ENCODE results near the gene PSG7. TPM values are rescaled to one million over a fixed set of nuclear protein-coding genes. Genes with fewer than 3 reads are reported as not detected.
A peak's percentile ranks its signal among the peaks of the same experiment; 100 is the strongest.
"Not testable (repeated sequence)": the region's sequence is repeated elsewhere in the genome, so short reads cannot be mapped to it uniquely, and the experiment has no call there.

Gene PSG7
- total RNA-seq, 2 experiments from 2014 or later = not detected

GRCh38 chr19:42942187-42942789, 5.3 kb upstream of the PSG7 start:
- intact Hi-C loops (cut with micrococcal nuclease; ENCODE audit: unreplicated experiment) = no loop called here
- Histone ChIP-seq H3K27ac (ENCODE audit: low read depth, low read length, poor library complexity, severe bottlenecking) (no peak overlapping the region), H3K36me3 (ENCODE audit: insufficient read depth, low read length) (no peaks in the 10 kb centered on the region), H2AFZ (ENCODE audit: low read length) (no peak overlapping the region), H3K4me3 (ENCODE audit: low read depth, low read length, poor library complexity, severe bottlenecking) (no peak overlapping the region), H3K9me2 (ENCODE audit: insufficient read depth, low read length) (no peaks in the 10 kb centered on the region), H3K79me2 (ENCODE audit: insufficient read depth, low read depth, low read length) (no peaks in the 10 kb centered on the region), H3K9me3 (ENCODE audit: low read length) (no peaks in the 10 kb centered on the region), H4K20me1 (ENCODE audit: insufficient read depth, low read length) (no peaks in the 10 kb centered on the region), H3K4me2 (ENCODE audit: low read length) (no peak overlapping the region), H3K4me1 (ENCODE audit: insufficient read depth, low read length, poor library complexity, severe bottlenecking) (no peaks in the 10 kb centered on the region)
- peak; percentile 5 for DNase-seq (ENCODE audit: low spot score)
- ChIA-PET POLR2A (no interaction called here), CTCF (ENCODE audit: unreplicated experiment) (no interaction called here)
- peak; percentile 67 for TF ChIP-seq CTCF (conservative IDR thresholded peaks at IDR 0.05; ENCODE audit: low read length)
- no peak for TF ChIP-seq EZH2phosphoT487 (IDR thresholded peaks at IDR 0.05; ENCODE audit: borderline replicate concordance, low read depth, low read length)
- BruUV-seq (replicated peaks) = no TSS peak

GRCh38 chr19:42934726-42935125, 2.3 kb downstream of the PSG7 start:
- H3K9me3 ChIP-seq (ENCODE audit: low read length); H3K79me2 ChIP-seq (ENCODE audit: insufficient read depth, low read depth, low read length); H3K4me1 ChIP-seq (ENCODE audit: insufficient read depth, low read length, poor library complexity, severe bottlenecking); H3K4me2 ChIP-seq (ENCODE audit: low read length); DNase-seq (ENCODE audit: low spot score); H2AFZ ChIP-seq (ENCODE audit: low read length); H4K20me1 ChIP-seq (ENCODE audit: insufficient read depth, low read length); intact Hi-C loops (cut with micrococcal nuclease; ENCODE audit: unreplicated experiment); CTCF ChIA-PET (ENCODE audit: unreplicated experiment); H3K4me3 ChIP-seq (ENCODE audit: low read depth, low read length, poor library complexity, severe bottlenecking); H3K9me2 ChIP-seq (ENCODE audit: insufficient read depth, low read length); H3K36me3 ChIP-seq (ENCODE audit: insufficient read depth, low read length); BruUV-seq (replicated peaks); H3K27ac ChIP-seq (ENCODE audit: low read depth, low read length, poor library complexity, severe bottlenecking): not testable (repeated sequence)
- POLR2A ChIA-PET = interaction anchor here (0.6 kb wide), 1 partner anchor 202 kb away, joined by 3 read pairs; no protein-coding TSS in a partner anchor

- H3K4me1 ChIP-seq (ENCODE audit: insufficient read depth, low read length, poor library complexity, severe bottlenecking); H3K4me3 ChIP-seq (ENCODE audit: low read depth, low read length, poor library complexity, severe bottlenecking); H3K79me2 ChIP-seq (ENCODE audit: insufficient read depth, low read depth, low read length); H2AFZ ChIP-seq (ENCODE audit: low read length); DNase-seq (ENCODE audit: low spot score); H3K4me2 ChIP-seq (ENCODE audit: low read length); H3K36me3 ChIP-seq (ENCODE audit: insufficient read depth, low read length); BruUV-seq (replicated peaks); intact Hi-C loops (cut with micrococcal nuclease; ENCODE audit: unreplicated experiment); H4K20me1 ChIP-seq (ENCODE audit: insufficient read depth, low read length); H3K9me3 ChIP-seq (ENCODE audit: low read length); H3K9me2 ChIP-seq (ENCODE audit: insufficient read depth, low read length); CTCF ChIA-PET (ENCODE audit: unreplicated experiment); H3K27ac ChIP-seq (ENCODE audit: low read depth, low read length, poor library complexity, severe bottlenecking): not testable (repeated sequence)
- POLR2A ChIA-PET = interaction anchor here (0.6 kb wide), 1 partner anchor 202 kb away, joined by 3 read pairs; no protein-coding TSS in a partner anchor
These were observed 2.8 kb downstream of the PSG7 start for GRCh38 chr19:42934183-42934582.

GRCh38 chr19:42933412-42933811, 3.6 kb downstream of the PSG7 start:
- H2AFZ ChIP-seq (ENCODE audit: low read length); H4K20me1 ChIP-seq (ENCODE audit: insufficient read depth, low read length); intact Hi-C loops (cut with micrococcal nuclease; ENCODE audit: unreplicated experiment); H3K27ac ChIP-seq (ENCODE audit: low read depth, low read length, poor library complexity, severe bottlenecking); CTCF ChIA-PET (ENCODE audit: unreplicated experiment); H3K4me1 ChIP-seq (ENCODE audit: insufficient read depth, low read length, poor library complexity, severe bottlenecking); H3K9me3 ChIP-seq (ENCODE audit: low read length); H3K4me3 ChIP-seq (ENCODE audit: low read depth, low read length, poor library complexity, severe bottlenecking); POLR2A ChIA-PET; H3K79me2 ChIP-seq (ENCODE audit: insufficient read depth, low read depth, low read length); H3K9me2 ChIP-seq (ENCODE audit: insufficient read depth, low read length); DNase-seq (ENCODE audit: low spot score); H3K36me3 ChIP-seq (ENCODE audit: insufficient read depth, low read length); H3K4me2 ChIP-seq (ENCODE audit: low read length); BruUV-seq (replicated peaks): not testable (repeated sequence)

- intact Hi-C loops (cut with micrococcal nuclease; ENCODE audit: unreplicated experiment); DNase-seq (ENCODE audit: low spot score); H3K79me2 ChIP-seq (ENCODE audit: insufficient read depth, low read depth, low read length); H3K4me3 ChIP-seq (ENCODE audit: low read depth, low read length, poor library complexity, severe bottlenecking); CTCF ChIA-PET (ENCODE audit: unreplicated experiment); H3K27ac ChIP-seq (ENCODE audit: low read depth, low read length, poor library complexity, severe bottlenecking); H3K9me2 ChIP-seq (ENCODE audit: insufficient read depth, low read length); H3K4me1 ChIP-seq (ENCODE audit: insufficient read depth, low read length, poor library complexity, severe bottlenecking); H3K9me3 ChIP-seq (ENCODE audit: low read length); H3K4me2 ChIP-seq (ENCODE audit: low read length); POLR2A ChIA-PET; H2AFZ ChIP-seq (ENCODE audit: low read length); H3K36me3 ChIP-seq (ENCODE audit: insufficient read depth, low read length); BruUV-seq (replicated peaks); H4K20me1 ChIP-seq (ENCODE audit: insufficient read depth, low read length): not testable (repeated sequence)
These were observed 4.4 kb downstream of the PSG7 start for GRCh38 chr19:42932485-42933101.
